Esophagus muscularis mucosa (tissue), 3 donors: Measurements from ENCODE around the gene CTXN3.

ENCODE experiments used
- CTCF ChIP-seq, 3 experiments: fragments of 200-600 bp in 2 of 3; fragments of 450-650 bp in 1 of 3; sonication (generic) in 2 of 3; IDR thresholded peaks; one replicate each; pipeline ENCODE4 v1.5.1; 2017 to 2019; ENCODE audit warnings: antibody characterized with exemption in 3 of 3, mild to moderate bottlenecking in 2 of 3, moderate library complexity in 1 of 3
- POLR2A ChIP-seq: fragments of 450-650 bp; IDR thresholded peaks from one replicate; pipeline ENCODE4 v1.6.1; 2017; ENCODE audit warnings: antibody characterized with exemption, moderate library complexity, mild to moderate bottlenecking, low read depth
- POLR2AphosphoS5 ChIP-seq, 2 donors: sonication (generic); formaldehyde crosslinking; IDR thresholded peaks; one replicate each; pipeline ENCODE4 v1.6.1; 2017; ENCODE audit warnings: antibody characterized with exemption in 2 of 2

- no peak for TF ChIP-seq CTCF (IDR thresholded peaks at IDR 0.05)
- no peak for TF ChIP-seq POLR2A
- TF ChIP-seq POLR2AphosphoS5 (IDR thresholded peaks at IDR 0.05): no peak
These were observed 36.3 kb upstream of the CTXN3 start for GRCh38 chr5:127612441-127613141.
